D341Med (cell line): Measurements from ENCODE around the gene STARD4.

Source experiments
- DNase-seq: peaks from one replicate; pipeline ENCODE4 v3.0.0; 2012; ENCODE audit warnings: low spot score

Gene STARD4

DNA sequence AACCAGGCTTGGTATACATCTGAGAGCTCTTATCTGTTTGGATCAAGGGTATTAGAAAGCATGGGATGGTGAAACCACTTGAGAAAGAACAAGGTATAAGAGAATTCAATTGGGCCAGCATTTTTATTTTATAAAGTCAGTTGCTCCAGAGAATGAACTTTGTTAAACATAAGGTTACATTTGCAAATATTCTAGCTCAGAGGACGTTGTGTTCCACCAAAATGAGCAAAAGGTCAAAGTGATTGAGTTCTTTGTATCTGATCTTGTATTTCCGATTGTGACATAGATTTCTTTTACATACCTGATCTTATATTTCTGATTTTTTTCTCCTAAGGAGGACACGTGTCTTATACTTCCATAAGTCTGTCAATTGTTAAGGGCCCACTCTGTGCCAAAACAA, 8.6 kb upstream of the STARD4 start:
- no peak for DNase-seq

DNA sequence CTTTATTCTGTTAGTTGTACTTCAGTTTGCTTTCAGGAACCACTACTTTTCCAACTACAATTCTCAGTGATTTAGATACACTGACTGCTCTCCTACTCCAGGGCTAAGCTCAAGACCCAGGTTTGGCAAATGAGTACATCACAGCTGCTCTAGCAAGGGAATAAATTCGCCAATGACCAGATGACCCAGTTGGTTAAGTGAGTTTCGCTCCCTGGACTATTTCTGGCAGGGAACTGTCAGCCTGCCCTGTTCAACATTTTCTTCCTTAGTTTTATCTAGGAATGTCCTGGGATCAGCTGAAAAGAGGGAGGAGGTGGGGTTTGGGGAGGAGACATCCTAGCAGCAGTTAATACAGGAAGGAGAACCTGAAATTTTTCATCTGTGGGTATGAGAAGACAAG, 6.4 kb upstream of the STARD4 start:
- no peak for DNase-seq

GRCh38 chr5:111517853-111518501, 5.6 kb upstream of the STARD4 start:
- DNase-seq, result no peak

- no peak for DNase-seq
These were observed 1.8 kb upstream of the STARD4 start for GRCh38 chr5:111514087-111514486.

DNA sequence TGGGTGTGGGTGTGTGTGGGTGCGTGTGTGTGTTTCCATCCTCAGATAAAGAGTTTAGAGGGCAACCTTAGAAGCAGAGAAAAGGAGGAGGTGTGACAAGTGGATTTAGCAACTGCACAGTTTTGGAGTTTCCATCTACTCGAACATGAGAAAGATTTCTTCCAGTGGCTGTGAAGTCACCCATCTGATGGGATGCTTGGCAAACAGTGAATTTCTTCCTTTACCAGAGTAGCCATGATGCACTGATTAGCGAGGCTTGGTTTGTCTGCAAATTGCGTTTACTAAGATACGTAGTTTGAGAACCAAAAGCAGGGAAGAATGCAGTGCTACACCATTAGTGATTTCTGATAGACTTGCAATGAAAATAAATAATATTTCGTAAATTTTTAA, 791 bp upstream of the STARD4 start:
- no peak for DNase-seq

DNA sequence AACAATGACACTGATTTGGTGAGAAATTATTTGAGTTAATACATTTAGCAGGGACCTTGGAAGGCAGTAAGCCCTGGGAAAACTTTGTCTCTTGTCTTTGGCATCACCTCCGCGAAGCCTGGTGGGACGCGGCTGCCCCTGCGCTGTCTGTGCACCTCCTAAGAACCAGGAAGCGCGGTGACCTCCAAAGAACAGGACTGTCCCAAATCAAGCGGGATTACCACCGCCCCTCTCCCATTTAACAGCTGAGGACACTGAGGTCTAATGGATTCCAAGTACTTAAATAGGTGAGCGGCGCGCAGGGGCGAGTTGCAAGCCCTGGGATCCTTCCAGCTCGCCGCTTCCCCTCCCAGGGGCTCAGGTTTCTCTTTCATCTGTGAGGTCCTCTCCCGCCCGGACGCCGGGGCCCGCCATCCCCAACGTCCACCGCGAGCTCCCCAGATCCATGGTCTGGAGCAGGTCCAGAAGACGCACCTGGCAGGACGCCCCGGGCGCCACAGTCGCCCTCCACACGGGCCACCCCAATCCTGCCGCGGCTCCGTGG, 432 bp downstream of the STARD4 start:
- no peak for DNase-seq

DNA sequence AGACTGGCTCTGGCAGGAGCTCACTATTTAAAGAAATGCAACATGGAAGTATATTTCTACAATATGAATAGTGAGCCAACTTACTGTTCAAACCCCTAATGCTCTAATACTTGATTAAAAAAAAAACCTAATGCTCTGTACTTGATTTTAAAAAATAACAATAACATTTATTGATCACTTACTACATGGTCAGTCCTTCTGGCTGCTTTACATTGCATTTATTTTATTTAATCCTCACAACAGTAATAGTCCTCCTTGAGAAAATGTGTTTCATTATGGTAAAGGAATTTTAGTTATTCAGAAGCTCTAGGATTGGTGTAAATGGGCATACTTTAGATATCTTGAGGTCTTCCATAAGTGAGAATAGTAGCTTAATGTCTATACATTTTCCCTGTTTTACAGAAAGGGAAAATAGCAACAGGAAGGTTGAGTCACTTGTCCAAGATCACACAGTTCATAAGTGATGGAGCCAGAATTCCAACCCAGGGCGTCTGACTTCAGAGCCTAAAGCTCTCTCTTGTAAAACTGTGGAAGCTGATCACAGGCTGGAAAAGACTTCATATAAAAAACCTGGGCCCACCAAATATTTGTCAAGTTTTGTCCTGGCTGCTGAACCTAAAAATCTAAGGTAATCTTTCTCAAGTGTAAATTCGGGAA, 1.0 kb downstream of the STARD4 start:
- DNase-seq, result no peak

DNA sequence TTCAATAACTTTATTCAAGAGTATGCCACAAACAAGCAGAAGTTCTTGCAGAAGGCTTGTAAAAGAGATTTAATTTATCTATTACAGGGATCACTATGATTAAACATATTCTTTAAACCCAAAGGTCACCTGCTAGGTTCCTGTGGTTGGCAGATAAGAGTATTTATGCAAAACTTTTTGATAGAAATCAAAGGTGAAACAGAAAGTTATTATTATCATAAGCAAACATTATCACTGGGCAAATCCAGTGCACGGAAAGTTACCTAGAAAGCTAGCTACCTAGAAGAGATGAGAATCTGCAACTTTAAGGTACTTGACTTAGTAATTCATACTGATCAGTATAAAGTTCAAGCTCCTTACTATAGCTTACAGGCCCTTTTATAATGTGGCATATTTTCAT, 3.2 kb downstream of the STARD4 start:
- no peak for DNase-seq

GRCh38 chr5:111507276-111507675, 5.1 kb downstream of the STARD4 start:
- DNase-seq, result no peak

DNA sequence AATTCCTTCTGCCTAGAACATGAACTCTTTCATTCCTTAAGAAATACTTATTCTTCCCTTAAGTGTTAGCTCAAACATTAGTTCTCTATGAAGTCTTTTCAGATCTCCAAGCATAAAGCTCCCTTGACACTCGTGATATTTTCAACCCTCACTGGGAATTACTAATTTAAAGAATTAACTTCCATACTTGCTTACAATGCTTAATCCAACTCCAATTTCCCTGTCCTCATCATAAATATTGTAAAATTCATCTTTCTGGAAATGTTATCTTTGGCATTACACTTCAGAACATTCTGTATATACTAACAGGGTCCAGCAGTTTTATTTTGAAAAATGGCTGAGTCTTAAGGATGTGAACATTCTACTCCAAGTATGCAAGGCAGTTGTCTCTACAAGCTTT, 7.2 kb downstream of the STARD4 start:
- DNase-seq, result no peak

GRCh38 chr5:111502956-111503355, 9.4 kb downstream of the STARD4 start:
- DNase-seq, result no peak

- DNase-seq, result no peak
These were observed 14.0 kb downstream of the STARD4 start for GRCh38 chr5:111498346-111498745.

DNA sequence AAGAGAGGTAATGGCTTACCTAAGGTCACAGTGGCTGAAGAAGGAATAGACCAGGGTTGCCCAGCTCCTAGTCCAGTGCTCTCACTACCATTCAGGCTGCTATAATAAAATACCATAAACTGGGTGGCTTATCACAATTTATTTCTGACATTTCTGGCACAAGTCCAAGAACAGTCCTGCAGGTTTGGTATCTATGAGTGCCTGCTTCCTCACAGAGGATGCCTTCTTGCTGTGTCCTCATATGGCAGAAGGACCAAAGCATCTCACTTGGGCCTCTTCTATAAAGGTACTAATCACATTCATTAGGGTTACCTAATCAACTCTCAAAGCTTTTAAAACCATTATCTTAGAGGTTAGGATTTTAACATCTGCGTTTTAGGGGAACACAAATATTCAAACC, 17.2 kb downstream of the STARD4 start:
- no peak for DNase-seq

DNA sequence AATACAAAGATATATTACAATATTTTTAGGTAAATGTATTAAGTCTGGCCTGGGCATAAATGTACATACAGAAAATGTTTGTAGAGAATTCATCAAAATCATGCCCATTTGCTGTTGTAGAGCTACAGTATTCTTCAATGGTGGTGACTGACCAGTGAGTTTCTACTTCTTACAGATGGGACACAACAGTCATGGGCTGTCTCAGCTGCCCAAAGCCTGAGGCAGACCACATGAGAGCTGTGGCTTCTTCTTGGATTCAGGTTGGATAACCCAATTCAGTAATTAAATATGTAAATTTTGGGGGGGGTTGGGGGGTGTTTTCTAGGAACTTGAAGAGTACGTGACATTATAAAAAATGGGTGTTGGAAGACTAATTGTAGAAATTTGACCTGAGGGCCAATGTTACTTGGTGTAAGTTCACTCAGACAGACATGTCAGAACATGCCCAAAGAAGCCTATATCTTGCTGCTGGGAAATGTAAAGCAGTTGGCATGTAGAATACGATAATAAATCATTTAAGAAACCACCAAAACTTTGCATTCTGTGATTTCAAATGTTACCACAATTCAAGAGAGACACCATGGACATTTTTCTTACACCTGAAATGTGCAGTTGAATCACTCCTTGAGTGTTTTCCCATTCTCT, 17.9 kb downstream of the STARD4 start:
- no peak for DNase-seq

DNA sequence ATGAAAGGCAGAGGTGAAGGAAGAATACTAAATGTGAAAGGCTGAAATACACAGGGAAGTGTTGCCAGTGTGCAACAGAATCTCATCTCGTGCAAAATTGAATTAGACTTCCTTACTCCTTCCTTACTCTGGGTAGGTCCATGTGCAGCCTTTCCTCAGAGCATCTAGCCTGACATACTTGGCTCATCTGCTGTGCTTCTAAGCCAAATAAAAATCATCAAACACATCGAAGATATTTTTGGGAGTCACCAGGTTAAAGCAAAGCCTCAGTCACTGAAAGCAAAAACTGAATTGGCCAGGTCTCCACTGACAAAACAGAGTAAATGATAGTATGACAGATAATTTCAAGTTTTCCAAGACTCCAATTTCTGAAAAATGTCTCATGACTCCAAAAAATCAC, 19.3 kb downstream of the STARD4 start:
- DNase-seq, result no peak

DNA sequence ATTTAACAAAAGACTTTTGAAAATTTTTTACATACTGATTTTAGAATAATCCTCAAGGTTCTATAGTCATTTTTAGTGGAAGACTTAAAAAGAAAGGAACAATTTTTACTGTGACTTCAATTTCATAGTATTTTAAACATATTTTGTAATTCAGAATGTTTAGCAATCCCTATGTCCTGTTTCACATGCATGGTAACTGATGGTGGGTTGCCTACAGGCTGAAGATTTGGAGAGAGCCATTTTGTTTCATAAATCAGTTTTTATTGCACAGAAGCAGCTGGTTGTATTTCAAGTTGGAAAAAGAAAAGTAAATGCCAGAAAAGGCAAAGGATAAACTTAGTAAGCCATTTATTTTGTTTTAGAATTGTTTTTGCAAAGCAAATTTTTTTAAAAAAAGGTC, 24.0 kb downstream of the STARD4 start:
- DNase-seq, result no peak

DNA sequence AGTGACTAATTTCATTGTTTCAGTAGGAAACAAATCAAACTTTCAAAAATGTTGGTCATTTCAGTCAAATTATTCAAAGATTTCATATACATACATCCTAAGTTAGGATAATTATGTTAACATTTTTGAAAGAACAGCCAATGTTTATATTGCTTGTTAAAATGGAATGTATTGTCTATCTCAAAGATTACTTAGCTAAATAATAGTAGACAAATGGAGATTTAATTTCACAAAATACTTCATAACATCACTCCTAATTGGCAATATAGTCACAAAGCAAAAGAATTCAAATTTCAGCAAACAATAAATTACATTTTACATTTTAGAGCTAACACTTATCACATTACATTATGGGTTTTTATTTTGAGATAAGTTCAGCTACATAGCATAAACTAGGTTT, 25.4 kb downstream of the STARD4 start:
- no peak for DNase-seq

DNA sequence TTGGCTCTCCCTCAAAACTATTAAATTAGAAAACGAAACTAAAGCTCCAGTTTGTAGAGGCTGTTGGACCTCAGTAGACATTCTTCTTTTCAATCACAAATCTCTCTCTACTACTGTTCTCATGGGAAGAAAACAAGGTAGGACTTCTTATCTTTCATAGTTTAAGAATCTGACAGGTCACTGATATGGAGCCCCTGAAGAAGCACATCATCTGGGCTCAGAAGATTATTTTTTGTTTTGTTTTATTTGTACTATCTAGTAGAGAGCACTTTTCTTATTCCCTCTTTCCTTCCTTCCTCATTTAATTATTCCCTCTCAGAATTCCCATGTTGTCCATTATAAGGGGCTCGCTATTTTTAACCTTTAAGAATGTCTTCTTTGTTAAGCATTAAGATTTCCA, 26.3 kb downstream of the STARD4 start:
- DNase-seq, result no peak

- no peak for DNase-seq
These were observed 32.0 kb downstream of the STARD4 start for GRCh38 chr5:111480346-111480745.

DNA sequence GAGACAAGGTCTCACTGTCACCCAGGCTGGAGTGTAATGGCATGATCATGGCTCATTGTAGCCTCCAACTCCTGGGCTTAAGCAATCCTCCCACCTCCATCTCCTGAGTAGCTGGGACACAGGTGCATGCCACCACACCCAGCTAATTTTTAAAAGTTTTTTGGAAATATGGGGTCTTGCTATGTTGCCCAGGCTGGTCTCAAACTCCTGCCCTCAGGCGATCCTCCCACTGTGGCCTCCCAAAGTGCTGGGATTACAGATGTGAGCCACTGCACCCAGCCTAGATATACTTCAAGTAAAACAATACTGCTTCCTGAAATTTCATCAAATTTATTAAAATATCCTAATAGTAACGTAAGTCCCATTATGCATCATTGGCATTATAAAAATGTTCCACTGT, 33.4 kb downstream of the STARD4 start:
- no peak for DNase-seq

GRCh38 chr5:111478266-111478665, 34.1 kb downstream of the STARD4 start:
- no peak for DNase-seq

- no peak for DNase-seq
These were observed 39.8 kb downstream of the STARD4 start for GRCh38 chr5:111472579-111472978.

DNA sequence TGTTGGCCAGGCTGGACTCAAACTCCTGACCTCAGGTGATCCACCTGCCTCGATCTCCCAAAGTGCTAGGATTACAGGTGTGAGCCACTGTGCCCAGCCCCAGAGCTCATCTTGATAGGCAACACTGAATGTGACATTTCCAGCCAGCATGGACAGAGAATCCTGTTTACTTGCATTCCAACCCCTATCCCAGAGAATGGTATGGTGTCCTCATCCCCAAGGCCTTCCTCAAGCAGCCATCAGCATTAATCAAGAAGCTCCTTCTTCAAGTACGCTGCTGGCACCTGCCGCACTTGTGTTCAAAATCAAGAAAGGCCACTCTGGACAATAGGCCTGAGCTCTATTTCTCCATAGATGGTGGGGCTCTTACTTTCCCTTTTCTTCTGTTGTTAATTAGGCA, 40.2 kb downstream of the STARD4 start:
- DNase-seq, result no peak

DNA sequence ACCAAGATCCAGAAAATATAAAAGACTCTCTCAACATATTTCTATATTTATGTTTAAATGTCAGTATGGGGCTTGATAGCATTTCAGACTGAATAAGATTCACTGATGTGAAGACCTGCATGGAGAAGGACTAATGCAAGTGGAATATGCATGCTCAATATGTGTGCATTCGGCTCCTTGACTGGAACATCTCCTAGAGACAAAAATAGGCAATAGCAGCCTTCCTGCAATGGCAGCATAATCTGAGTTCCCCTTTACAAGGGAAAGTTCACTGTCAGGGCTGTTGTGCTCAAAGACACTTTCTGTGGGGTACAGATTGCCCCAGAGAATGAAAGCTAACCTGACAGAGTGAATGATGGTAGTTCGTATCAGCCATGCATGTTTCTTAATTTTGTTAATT, 42.4 kb downstream of the STARD4 start:
- DNase-seq, result no peak
